Activated T-helper 17 cell treated with anti-CD3 and anti-CD28 coated beads, Interleukin-2, amount 50 U/mL, for 72 hours (primary cell): ENCODE results near the gene ATL2. TPM values are rescaled to one million over a fixed set of nuclear protein-coding genes. Genes with fewer than 3 reads are reported as not detected.

ENCODE experiments used
- ATAC-seq: fragments of 150-1000 bp; cut with Tn5 transposase; replicated peaks from 2 replicates; pipeline ENCODE4 v1.10.0; 2021; ENCODE audit warnings: mild to moderate bottlenecking, moderate library complexity
- H3K27ac Mint-ChIP-seq: one replicate; pipeline ENCODE4 v1.8.0; 2022; ENCODE audit warnings: mixed read lengths
- H3K27me3 Mint-ChIP-seq: one replicate; pipeline ENCODE4 v1.8.0; 2022; ENCODE audit warnings: mixed read lengths
- H3K36me3 Mint-ChIP-seq: one replicate; pipeline ENCODE4 v1.8.0; 2022; ENCODE audit warnings: low read depth, mild to moderate bottlenecking, mixed read lengths
- H3K4me1 Mint-ChIP-seq: one replicate; pipeline ENCODE4 v1.8.0; 2022; ENCODE audit warnings: mixed read lengths
- H3K4me3 Mint-ChIP-seq: one replicate; pipeline ENCODE4 v1.8.0; 2022; ENCODE audit warnings: mild to moderate bottlenecking, mixed read lengths
- H3K9me3 Mint-ChIP-seq: one replicate; pipeline ENCODE4 v1.8.0; 2022; ENCODE audit warnings: mixed read lengths
- total RNA-seq, 2 donors: library from RNA; stranded (reverse); gene quantifications; one replicate each; pipeline ENCODE4 v1.2.3, GENCODE V29; 2022

Gene ATL2
- total RNA-seq, 2 donors from 2014 or later = 30.9 to 52.8 TPM

GRCh38 chr2:38245114-38245641, 131.9 kb downstream of the ATL2 start:
- no peak overlapping the region for H3K4me3 Mint-ChIP-seq
- no peaks in the 10 kb centered on the region for H3K36me3 Mint-ChIP-seq
- no peak overlapping the region for H3K27ac Mint-ChIP-seq
- no peak for ATAC-seq
- no peaks in the 10 kb centered on the region for H3K4me1 Mint-ChIP-seq
- no peaks in the 10 kb centered on the region for H3K27me3 Mint-ChIP-seq
- H3K9me3 Mint-ChIP-seq = no peaks in the 10 kb centered on the region

DNA sequence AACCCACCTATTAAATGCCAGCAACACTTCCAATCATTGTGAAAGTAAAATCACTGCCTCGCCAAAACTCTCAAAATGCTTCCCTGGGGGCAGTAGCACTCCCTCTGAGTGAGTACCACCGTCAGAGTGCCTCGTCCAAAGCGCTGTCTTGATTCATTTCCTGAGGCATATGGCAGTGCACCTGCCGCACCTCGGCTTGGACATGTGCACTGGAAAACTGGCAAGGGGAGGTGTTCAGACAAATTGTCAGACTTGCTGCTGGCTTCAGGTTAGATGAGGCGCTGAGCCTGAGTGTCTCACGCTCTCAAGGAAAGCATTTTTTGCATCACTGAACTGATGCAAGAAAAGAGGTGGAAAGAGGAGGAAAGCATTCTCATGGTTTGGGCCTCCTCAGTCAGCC, 132.8 kb downstream of the ATL2 start:
- H3K9me3 Mint-ChIP-seq = no peaks in the 10 kb centered on the region
- no peak overlapping the region for H3K4me3 Mint-ChIP-seq
- H3K27ac Mint-ChIP-seq = no peak overlapping the region
- H3K4me1 Mint-ChIP-seq = no peaks in the 10 kb centered on the region
- ATAC-seq = no peak
- H3K36me3 Mint-ChIP-seq = no peaks in the 10 kb centered on the region
- H3K27me3 Mint-ChIP-seq = no peaks in the 10 kb centered on the region

Other genes with a start within 250 kb of the ATL2 start
- 100 to 1,000 TPM in 1 of 2 donors, 10 to 100 TPM in 1; 84.9 to 122 TPM for gene HNRNPLL, start 225.7 kb upstream of the ATL2 start, total RNA-seq